GM18520 (cell line): ENCODE measurements around the gene UNC13A.

Experiments
- ATAC-seq: cut with Tn5 transposase; IDR thresholded peaks from one replicate; pipeline ENCODE4 v1.9.1; 2021; ENCODE audit not compliant: unreplicated experiment

Gene UNC13A

GRCh38 chr19:17627161-17627560 is 61.0 kb downstream of the UNC13A start:
- no peak for ATAC-seq

GRCh38 chr19:17626456-17627015 is 61.6 kb downstream of the UNC13A start:
- ATAC-seq, result no peak

- no peak for ATAC-seq
These were observed 62.2 kb downstream of the UNC13A start for GRCh38 chr19:17625980-17626379.

- ATAC-seq, result no peak
These were observed 63.1 kb downstream of the UNC13A start for GRCh38 chr19:17625043-17625442.

GRCh38 chr19:17624314-17624991 is 63.7 kb downstream of the UNC13A start:
- no peak for ATAC-seq

- no peak for ATAC-seq
These were observed 64.8 kb downstream of the UNC13A start for GRCh38 chr19:17623224-17623935.

GRCh38 chr19:17620696-17621095 is 67.5 kb downstream of the UNC13A start:
- no peak for ATAC-seq

GRCh38 chr19:17618936-17619335 is 69.2 kb downstream of the UNC13A start:
- no peak for ATAC-seq

- ATAC-seq, result no peak
These were observed 69.8 kb downstream of the UNC13A start for GRCh38 chr19:17618281-17618903.

- no peak for ATAC-seq
These were observed 70.4 kb downstream of the UNC13A start for GRCh38 chr19:17617807-17618192.

GRCh38 chr19:17616961-17617806 is 71.0 kb downstream of the UNC13A start:
- ATAC-seq, result no peak

- no peak for ATAC-seq
These were observed 71.5 kb downstream of the UNC13A start for GRCh38 chr19:17616686-17616960.

- ATAC-seq, result no peak
These were observed 72.1 kb downstream of the UNC13A start for GRCh38 chr19:17615889-17616685.

- no peak for ATAC-seq
These were observed 73.7 kb downstream of the UNC13A start for GRCh38 chr19:17614476-17614875.

- ATAC-seq, result no peak
These were observed 76.5 kb downstream of the UNC13A start for GRCh38 chr19:17611462-17612244.

GRCh38 chr19:17610384-17610783 is 77.8 kb downstream of the UNC13A start:
- ATAC-seq, result no peak

GRCh38 chr19:17607936-17608335 is 80.2 kb downstream of the UNC13A start:
- no peak for ATAC-seq

GRCh38 chr19:17606590-17607185 is 81.5 kb downstream of the UNC13A start:
- ATAC-seq, result no peak
